GM12891 (cell line): ENCODE results near the gene MVB12B.

Source experiments
- POLR2A ChIP-seq: IDR thresholded peaks from 2 replicates; pipeline ENCODE4 v1.6.1; 2011; ENCODE audit warnings: low read depth, low read length, control low read depth
- POLR2AphosphoS5 ChIP-seq: IDR thresholded peaks from 2 replicates; pipeline ENCODE4 v1.6.1; 2011; ENCODE audit warnings: low read depth, low read length, control low read depth

GRCh38 chr9:126514037-126514821 lies 187.6 kb downstream of the MVB12B start:
- TF ChIP-seq POLR2AphosphoS5 (no peak), POLR2A (no peak)
